ENCODE results near the gene SDK2.

SDK2 gene

DNA sequence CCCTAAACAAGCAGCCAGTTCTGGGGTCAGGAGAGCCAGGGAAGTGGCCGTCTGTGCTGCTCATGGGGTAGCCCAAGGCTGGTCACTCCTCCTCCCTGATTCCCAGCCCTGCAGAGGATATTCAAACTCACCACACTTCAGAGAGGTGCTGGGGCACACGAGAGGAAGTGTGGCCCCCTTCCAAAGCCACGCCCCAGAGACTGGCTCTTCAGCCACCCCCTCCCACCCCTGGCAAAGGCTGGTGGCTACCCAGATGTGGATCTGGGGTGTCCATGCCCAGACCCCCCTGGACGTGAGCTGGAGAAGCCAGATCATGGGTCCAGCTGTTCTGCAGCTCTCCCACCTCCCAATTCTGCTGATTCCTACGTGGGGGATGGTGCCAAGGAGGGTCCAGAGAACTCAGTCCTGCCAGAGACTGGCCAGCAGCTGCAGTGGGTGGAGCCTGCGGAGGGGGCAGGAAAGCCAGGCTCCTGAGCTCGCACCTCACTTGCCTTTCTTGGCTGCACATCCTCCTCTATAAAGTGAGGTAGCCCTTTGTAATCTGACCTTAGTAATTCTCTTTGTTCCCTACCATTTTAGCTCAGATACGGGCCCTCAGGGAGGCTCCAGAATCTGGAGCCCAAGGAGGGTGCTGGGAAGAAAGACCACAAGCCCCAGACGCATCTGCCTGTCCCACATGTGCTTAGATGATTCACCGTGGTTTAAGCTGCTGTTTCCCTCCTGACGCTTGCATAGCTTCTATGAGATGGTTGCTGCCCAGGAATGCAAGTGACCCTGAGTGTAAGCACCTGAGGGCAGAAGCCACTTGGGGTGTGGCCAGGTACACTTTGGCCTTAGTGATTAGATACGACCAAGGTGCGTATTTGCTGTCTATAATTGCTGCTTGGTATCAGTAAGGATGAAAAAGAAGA lies 15.3 kb downstream of the SDK2 start:
- DNase-seq (ENCODE audit: low read depth) = no peak
- no peak overlapping the region for H3K4me3 ChIP-seq (ENCODE audit: low read length)
- TF ChIP-seq, protein P1, sequence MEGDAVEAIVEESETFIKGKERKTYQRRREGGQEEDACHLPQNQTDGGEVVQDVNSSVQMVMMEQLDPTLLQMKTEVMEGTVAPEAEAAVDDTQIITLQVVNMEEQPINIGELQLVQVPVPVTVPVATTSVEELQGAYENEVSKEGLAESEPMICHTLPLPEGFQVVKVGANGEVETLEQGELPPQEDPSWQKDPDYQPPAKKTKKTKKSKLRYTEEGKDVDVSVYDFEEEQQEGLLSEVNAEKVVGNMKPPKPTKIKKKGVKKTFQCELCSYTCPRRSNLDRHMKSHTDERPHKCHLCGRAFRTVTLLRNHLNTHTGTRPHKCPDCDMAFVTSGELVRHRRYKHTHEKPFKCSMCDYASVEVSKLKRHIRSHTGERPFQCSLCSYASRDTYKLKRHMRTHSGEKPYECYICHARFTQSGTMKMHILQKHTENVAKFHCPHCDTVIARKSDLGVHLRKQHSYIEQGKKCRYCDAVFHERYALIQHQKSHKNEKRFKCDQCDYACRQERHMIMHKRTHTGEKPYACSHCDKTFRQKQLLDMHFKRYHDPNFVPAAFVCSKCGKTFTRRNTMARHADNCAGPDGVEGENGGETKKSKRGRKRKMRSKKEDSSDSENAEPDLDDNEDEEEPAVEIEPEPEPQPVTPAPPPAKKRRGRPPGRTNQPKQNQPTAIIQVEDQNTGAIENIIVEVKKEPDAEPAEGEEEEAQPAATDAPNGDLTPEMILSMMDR (conservative IDR thresholded peaks at IDR 0.05; ENCODE audit: low read depth, low read length) = no peak

DNA sequence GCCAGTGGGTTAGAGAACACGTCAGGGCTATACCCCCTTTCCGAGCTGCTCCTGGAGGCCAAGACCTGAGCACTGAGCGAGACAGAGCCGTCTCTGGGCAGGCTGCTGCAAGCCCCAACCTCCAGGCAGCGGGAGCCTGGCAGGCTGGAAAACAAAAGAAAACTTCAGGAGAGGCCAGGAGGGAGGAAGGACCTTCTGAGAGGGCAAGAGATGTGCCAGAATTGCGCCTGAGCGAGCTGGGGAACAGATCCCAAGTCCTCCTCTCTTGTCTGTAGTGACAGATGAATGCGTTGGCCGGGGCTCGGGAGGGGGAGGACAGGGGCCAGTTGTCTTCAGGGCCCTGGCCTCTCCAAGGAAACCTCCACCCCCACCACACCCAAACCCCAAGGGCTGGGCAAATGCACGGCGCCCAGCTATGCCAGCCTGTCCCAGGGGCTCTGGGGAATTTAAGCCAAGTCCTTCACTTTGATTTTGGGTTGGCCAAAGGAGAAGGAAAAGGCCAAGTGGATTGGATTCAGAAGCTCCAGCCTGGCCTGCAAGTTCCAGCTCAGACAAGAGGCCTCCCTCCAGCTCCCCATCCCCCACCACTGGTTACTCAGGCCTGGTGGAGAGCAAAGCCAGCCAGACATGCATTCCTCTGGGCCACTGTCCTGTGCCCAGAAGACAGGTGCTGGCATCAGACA lies 18.1 kb downstream of the SDK2 start:
- TF ChIP-seq, protein P1 (conservative IDR thresholded peaks at IDR 0.05; ENCODE audit: low read depth, low read length) = no peak
- H3K4me3 ChIP-seq (ENCODE audit: low read length) = no peak overlapping the region
- no peak for DNase-seq (ENCODE audit: low read depth)

DNA sequence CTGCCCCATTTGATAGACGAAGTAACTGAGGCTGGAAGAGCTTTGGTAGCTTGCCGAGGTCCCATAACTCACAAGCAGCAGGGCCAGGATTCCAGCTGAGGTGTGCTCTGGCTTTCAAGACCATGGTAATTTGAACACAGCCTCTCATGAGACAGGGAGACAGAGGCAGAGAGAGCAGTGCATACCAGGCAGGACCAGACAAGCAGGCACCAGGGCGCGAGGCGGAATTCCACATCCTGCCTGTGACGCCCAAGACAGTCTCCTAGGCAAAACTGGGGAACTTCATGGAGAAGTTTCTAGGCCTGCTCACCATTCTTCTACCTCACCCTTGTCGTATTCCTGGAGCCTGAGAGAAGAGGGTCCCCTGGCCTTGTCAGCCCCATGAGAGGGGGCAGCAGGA lies 19.2 kb downstream of the SDK2 start:
- no peak for DNase-seq (ENCODE audit: low read depth)
- H3K4me3 ChIP-seq (ENCODE audit: low read length) = no peak overlapping the region
- TF ChIP-seq, protein P1 (conservative IDR thresholded peaks at IDR 0.05; ENCODE audit: low read depth, low read length) = no peak

DNA sequence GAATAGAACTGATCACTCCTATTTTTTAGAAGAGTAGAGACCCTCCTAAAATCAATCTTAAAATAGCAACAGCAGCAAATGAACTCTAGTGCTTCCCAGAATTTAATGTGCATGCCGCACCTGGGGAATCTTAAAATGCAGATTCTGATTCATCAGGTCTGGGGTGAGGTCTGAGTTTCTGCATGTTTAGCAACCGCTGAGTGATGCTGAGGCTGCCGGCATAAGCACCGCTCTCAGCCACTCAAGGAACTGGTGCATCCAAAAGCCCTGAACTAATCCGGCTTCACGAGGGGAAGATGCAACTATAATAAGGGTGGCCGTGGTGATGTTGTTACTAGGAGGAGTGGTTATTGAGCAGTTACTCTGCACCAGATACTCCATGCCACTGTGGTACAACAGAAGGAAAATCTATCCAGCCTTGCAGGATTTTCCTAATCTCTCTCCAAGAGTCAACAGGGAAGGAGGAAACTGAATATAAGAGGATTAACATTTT lies 19.7 kb downstream of the SDK2 start:
- no peak overlapping the region for H3K4me3 ChIP-seq (ENCODE audit: low read length)
- DNase-seq (ENCODE audit: low read depth) = no peak
- TF ChIP-seq, protein P1 (conservative IDR thresholded peaks at IDR 0.05; ENCODE audit: low read depth, low read length) = no peak

DNA sequence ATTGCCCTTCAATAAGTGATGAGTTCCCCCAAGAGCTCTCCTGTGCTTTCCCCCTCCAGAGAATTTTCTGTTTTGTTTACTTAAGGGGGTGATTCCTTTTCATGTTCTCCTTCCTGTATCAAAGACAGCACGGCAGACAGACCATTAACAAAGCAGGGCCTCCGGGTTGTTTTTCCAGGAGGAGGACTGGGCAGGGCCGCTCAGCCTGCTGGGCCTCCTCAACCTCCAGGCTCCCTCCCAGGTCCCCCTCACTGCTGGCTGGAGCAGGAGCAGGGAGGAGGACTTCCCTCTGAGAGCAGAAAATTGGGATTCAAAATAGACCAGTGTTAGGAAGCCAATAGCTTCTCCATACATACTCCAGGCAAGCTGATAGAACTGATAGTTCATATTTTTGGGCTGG lies 20.4 kb downstream of the SDK2 start:
- TF ChIP-seq, protein P1 (conservative IDR thresholded peaks at IDR 0.05; ENCODE audit: low read depth, low read length) = no peak
- H3K4me3 ChIP-seq (ENCODE audit: low read length) = no peak overlapping the region
- no peak for DNase-seq (ENCODE audit: low read depth)

DNA sequence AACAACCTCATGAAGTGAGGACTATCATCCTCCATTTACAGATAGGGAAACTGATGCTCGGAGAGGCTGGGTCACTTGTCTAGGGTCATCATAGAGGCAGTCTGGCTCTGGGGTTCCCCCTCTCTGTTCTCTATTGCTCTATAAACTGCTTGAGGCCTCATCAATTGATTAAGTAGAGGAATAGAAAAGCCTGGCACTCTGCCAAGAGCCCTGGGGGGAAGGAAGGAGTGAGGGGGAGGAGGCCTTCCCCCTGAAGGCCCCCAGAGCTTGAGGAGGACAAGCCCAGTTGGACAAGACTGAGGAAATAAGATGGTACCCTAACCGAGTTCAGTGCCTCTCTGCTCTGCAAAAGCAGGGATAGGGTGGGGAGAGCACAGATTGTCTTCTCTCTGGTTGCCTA lies 21.0 kb downstream of the SDK2 start:
- no peak for DNase-seq (ENCODE audit: low read depth)
- H3K4me3 ChIP-seq (ENCODE audit: low read length) = no peak overlapping the region
- TF ChIP-seq, protein P1 (conservative IDR thresholded peaks at IDR 0.05; ENCODE audit: low read depth, low read length) = no peak
